Urothelium cell line (cell line): ENCODE results near the gene RAD21L1.
A peak's percentile ranks its signal among the peaks of the same experiment; 100 is the strongest.

Experiments
- DNase-seq: peaks from one replicate; pipeline ENCODE4 v3.0.0; 2011; ENCODE audit warnings: low spot score, mixed read lengths
- FAIRE-seq: peaks from 2 replicates; lab custom pipeline; 2011; peaks lifted over from hg19 to GRCh38; lab: Jason Lieb, UNC

RAD21L1 gene

DNA sequence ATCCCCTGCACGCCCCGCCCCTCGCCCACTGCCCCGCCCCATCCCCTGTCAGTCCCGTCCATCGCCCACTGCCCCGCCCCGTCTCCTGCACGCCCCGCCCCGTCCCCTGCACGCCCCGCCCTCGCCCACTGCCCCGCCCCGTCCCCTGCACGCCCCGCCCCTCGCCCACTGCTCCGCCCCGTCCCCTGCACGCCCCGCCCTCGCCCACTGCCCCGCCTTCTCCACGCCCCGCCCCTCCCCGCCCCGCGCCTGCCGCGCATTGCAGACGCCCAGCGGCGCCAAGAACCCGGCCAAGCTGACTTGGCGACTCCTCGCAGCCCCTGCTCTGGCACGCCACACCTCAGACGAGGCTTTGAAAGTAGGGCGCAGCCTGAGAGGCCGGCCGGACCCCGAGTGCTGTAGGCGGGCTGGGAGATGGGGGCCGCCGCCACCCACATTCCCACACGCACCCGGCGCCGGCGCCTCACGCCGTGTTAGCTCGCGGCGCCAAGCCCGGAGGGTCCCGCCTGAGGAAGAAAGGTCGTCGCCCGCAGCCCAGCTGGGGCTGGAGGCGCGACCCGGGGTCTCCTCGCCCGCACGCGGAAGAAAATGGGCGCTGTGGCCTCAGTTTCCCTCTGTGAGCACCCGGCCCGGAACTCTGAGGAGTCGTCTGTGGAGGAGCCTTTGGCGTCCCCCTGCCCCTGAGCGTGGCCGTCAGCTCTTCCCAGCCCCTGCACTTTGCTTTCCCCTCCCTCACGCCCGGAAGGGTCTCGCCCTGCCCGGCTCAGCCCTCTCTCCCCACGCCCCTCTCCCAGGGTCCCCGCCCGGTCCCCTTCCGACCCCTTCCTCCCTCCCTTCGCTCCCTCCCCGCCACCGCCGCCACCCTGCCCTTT is at the start of gene RAD21L1:
Gene RAD21L1 (plus strand): TSS at position 262 of the 872 bp plus-strand sequence. CDS start 2,410 bp downstream, outside the sequence.
- peak; percentile 96 for DNase-seq
- FAIRE-seq: peak; percentile 30

DNA sequence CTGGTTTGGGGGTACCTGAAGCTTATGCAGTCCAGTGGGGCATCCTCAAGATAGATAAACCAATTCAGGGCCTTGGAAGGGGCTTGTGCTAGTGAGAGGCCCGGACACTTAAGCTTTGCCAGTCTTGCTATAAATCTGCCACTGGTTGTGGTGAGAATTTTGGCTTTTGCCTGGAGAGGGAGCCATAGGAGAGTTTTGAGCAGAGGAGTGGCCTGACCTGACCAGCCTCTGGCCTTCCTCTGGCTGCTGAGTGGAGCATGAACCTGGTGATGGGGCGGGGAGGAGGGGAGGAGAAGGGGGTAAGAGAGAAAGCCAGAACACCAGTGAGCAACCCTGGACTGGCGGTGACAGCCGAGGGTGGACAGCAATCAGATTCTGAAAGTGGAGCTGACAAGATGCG is 48.2 kb upstream of the RAD21L1 start:
- DNase-seq (peak; percentile 15), FAIRE-seq (no peak)

DNA sequence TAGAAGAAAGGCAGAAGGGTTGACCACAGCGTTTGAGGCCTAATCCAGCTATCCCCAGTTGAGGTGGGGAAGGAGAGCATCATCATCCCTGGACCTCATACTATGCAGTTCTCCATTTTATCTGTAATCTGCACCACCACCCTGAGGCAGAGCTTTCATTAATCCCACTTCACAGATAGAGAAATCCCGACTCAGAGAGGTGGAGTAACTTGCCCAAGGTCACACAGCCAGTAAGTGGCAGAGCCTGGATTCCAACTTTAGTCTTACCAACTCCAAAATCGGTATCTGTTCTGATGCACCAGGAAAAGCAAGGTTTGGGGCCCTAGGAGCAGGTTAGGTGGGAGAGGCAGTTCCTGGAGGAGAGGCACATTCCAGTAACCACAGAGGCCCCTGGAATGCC is 47.7 kb upstream of the RAD21L1 start:
- no peak for FAIRE-seq
- no peak for DNase-seq

DNA sequence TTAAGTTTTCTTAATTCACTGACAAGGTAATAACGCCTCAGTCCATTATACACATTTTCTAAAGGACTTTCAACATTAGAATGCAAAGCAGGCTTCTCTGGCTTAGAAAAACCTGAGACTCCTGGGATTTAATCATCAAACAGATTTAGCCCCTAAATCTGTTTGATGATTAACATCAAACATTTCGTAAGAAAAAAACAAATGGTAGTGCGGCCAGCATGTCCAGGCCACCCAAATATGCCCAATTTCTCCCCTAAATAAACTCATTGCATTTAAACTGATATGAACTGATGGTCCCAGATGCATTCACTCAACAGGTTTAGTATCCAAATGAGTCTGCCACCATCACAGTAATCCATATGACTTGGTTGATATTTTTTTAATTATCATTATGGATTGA is 47.2 kb upstream of the RAD21L1 start:
- DNase-seq (no peak), FAIRE-seq (no peak)

DNA sequence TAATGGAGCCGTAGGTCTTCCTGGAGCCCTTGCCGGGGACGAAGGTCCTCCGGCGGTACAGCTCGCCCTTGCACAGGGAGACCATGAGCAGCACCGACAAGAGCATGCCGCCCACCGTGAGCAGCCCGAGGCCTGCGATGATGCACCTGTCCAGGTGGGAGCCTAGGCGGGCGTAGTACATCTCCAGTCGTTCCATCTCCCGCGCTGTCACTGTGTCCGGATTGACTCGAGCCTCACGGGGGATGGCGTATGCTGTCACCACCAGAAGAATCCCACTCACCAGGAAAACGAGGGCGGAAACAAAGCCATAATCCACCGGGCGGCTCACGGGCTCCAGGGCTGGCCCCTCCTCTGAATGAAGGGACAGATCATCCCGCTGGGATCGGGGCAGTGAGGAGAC is 44.9 kb upstream of the RAD21L1 start:
- FAIRE-seq: no peak
- DNase-seq: no peak

DNA sequence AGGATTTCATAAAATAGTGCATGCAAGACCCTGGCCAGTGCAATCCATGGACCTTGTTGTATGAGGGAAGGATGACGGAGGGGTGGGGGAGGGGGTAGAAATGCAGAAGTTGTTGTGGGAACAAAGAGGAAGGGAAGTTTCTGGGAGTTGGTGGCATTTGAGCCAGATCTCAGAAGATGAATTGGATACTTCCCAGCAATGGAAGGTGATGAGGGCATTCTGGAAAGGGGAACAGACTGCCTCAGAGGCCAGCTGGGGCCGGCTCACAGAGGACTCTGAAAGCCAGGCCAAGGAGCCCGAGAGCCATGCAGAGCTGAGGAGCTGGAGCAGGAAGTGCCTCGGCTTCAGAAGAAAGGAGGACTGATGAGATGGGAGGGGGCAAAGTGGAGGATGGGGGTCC is 43.7 kb upstream of the RAD21L1 start:
- no peak for DNase-seq
- FAIRE-seq: no peak

DNA sequence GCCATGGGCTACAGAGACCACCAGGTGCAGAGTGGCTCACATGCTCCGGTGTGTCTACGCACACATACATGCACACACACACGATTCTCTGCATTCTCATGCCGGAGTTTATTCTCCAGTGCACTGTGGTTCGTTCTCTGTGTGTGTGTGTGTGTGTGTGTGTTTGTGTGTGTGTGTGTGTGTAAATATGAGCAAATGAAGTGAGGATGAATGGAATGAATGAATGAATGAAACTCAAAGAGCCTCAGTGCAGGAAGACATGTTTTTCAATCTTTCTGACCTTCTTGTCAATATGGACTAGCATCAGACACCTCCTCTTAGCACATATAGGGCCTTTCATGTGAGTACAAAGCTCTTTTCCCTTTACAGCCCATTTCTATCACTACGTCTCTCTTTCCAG is 42.7 kb upstream of the RAD21L1 start:
- no peak for DNase-seq
- no peak for FAIRE-seq

DNA sequence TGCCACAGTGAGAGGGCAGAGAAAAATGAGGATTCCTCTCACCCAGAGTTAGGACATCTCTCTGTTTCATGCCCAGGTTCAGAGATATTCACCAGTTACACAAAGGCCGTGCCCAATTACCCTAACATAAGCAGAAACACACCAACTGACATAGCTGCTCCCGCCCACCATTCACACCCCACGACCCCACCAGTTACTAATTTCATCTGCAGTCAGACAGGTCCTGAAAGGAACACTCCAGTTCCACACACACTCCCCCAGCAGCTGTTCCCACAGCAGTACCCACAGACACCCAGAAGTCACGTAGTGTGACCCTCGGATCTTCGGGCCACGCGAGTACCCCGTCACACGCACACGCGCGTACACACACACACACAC is 41.6 kb upstream of the RAD21L1 start:
- DNase-seq: no peak
- FAIRE-seq: peak; percentile 69

DNA sequence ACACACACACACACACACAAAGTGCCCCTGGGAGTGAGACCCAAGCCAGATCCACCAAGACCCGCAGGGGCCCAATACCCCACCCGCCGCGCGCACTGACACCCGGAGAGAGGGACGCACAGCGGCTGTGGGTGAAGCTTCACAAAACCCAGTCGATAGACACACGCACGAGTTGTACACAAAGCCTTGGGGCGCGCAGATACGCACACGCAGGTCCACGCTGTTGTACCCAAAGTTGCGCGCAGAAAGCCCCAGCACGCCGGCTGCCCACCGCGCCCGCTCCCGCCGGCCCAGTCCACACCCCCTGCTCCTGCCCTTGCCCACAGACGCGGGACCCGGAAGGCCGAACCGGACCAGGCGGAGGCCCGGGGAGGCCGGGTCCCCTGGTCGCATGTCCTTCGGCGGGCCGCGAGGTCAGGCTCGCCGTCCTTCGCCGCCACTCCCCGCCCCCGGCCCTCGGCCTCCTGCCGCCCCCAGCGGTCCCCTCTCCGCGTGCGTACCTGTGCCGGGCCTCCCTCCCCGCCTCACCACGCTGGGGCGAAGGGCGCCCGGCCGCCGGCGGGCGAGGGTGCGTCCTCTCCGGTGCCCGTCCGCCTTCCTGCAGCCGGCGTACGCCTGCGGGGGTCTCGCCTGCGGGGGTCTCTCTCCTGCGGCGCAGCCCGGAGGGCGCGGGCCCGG is 41.1 kb upstream of the RAD21L1 start, which contains the start of gene TMEM74B:
Gene TMEM74B (minus strand): TSS at position 344 of the 678 bp plus-strand sequence. CDS start 1,180 bp downstream, outside the sequence.
- no peak for FAIRE-seq
- peak; percentile 30 for DNase-seq

DNA sequence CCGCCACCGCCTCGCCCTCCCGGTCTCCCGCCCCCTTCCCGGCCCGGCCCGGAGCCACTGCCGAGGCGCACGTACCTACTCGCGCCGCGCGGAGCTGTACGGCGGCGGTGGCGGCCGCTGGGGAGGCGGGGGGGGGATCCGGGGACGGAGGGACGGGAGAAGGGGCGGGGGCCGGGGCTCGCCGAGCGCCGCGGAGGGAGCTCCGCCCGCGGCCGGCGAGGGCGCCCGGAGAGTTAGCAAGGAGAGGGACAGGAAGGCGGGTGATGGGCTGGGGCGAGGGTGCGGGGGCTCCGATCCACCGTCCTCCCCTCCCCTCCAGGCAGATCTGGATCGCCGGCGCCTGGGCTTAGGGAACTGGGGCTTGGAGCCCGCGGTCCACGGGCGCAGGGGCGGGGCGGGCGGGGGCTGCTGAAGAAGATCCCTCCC is 40.5 kb upstream of the RAD21L1 start:
- no peak for FAIRE-seq
- peak; percentile 64 for DNase-seq

DNA sequence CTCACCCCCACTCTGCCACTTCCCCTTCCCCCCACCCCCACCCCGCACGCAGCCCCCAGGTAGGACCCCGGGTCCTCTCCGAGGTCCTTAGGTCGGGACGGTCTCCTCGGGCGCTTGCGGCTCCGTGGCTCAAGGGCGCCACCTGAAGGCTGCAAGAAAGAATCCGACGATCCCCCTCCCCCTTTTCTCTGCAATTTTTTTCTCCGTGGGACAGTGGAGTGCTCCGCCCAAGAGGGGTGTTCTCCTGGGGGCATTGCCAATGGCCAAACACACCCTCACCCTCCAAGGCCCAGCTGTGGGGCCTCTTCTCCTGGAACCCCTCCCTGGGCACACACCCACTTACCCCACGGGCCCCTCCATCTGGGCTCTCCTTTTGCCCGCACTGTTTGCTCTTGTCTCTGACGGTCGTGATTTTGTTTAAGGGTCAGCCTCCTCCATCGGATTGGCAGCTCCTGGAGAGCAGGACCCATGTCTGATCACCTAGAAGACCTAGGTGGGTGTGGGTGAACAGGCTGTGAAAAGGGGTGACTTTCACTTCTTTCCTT is 40.0 kb upstream of the RAD21L1 start:
- FAIRE-seq (no peak), DNase-seq (peak; percentile 84)

DNA sequence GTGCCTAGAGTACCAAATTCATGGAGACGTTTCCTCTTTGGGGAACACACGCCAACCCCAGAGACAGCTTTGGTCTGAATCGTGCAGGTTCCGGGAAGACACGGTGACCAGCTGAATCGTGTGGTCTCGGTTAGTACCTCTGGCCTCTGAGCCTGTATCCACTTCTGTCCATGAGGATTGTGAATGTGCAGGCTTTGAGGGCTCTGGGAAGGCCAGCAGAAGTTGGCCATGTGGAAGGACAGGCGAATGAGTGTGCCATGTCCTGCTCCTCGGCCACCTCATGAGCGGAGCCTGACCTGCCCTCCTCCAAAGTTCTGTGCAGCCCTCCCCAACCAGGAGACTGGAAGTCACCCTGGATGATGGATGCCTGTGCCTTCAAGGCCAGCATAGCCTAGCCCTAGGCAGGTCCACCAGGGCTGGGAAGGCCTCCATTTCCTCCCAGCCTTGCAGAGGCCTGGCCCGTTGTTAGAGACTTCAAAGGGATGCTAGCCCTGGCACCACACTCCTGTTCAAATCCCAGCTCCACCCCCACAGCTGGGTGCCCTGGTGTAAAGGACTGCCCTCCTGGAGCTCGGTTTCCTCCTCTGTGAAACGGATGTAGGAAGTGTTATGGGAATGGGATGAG is 39.4 kb upstream of the RAD21L1 start:
- DNase-seq (no peak), FAIRE-seq (no peak)

DNA sequence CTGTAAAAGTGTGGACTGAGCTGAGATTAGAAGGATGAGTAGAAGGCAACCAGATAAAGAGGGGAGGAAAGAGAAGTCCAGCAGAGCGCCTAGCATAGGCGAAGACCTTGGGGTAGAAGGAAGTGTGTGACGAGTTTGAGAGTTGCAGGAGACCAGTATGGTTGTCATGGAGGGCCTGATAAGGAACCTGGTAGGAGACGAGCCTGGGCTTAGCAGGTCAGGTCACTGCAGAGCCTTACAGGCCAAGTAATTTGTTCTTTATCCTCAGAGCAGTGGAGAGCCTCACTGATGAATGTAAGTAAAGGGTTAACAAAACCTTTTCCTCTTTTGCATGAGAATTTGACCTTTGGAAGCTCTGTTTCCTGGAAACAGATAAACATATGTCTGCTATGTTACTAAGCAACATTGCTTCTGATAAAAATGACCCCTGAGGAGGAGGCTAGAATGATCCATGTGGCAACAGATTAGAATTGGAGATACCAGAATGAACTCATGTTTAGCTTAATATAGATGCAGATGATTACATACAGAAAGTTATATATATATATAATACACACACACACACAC is 38.2 kb upstream of the RAD21L1 start:
- FAIRE-seq (no peak), DNase-seq (no peak)

DNA sequence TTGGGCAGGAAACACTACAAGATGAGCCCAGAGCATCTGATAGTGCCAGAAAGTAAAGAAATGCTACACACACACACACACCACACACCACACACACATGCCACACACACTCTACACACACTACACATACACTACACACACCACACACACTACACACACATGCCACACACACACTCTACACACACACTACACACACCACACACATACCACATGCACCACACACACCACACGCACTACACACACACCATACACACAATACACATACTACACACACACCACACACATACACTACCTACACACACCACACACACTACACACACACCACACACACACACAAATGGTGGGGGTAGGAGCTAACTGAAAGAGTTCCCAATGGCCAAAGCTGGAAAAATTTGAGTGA is 37.5 kb upstream of the RAD21L1 start:
- DNase-seq (no peak), FAIRE-seq (peak; percentile 98)

DNA sequence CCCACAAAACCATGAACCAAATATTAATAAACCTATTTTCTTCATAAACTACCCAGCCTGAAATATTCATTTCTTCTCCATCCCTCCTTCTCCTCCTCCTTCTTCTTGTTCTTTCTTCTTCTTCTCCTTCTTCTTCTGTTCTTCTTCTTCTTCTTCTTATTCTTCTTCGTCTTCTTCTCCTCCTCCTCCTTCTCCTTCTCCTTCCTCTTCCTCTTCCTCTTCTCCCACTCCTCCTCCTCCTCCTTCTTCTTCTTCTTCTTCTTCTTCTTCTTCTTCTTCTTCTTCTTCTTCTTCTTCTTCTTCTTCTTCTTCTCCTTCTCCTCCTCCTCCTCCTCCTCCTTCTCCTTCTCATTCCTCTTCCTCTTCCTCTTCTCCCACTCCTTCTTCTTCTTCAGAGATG is 36.0 kb upstream of the RAD21L1 start:
- DNase-seq (no peak), FAIRE-seq (no peak)

DNA sequence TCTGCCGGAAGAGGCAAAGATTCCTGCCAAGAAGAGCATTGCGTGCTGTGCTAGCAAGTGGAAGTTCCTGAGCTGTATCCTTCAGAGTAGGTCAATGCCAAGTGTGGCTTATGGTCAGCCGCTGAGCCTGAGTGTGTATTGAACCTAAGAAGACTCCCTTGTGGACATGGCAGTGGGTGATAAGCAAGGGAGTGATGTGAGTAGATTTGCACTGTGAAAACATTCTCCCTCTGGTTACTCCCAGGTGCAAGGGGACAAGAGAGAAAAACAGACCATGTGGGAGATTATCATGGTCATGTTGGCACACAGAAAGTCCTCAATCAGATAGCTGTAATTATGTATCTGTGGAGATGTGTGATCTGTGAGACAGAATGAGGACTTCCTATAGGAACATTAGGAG is 35.0 kb upstream of the RAD21L1 start:
- DNase-seq (no peak), FAIRE-seq (no peak)

DNA sequence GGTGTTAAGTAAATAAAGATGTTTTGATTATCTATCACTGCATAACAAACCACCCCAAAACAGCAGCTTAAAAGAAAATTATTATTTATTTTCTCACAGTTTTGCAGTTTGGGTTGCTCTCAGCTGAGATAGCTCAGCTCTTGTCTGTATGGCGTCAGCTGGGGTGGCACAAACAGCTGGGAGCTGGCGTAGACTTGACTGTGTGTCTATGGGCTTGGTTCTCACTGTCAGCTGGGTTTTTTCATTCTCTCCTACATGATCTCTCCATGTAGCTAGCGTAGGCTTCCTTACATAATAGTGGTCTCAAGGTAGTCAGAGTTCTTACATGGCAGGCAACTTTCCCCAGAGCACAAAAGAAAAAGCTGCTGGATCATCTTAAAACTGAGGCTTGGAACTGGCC is 34.5 kb upstream of the RAD21L1 start:
- FAIRE-seq: no peak

DNA sequence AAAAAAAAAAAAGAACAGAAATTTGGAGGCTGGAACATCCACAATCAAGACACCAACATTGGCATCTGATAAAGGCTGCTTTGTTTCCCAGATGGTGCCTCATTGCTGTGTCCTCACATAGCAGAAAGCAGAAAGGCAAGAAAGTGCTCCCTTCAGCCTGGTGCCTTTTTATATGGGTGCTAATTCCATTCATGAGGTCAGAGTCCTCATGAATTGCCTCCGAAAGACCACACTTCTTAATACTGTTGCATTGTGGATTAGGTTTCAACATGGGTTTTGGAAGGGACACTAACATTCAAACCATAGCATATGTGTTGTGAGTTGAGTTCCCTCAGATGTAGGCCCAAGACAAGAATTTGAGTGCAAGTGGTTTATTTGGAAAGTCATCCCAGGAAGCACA is 30.6 kb upstream of the RAD21L1 start:
- FAIRE-seq: no peak
- no peak for DNase-seq

More for the DNA sequence above, 34.5 kb upstream of the RAD21L1 start:
- no peak for DNase-seq

DNA sequence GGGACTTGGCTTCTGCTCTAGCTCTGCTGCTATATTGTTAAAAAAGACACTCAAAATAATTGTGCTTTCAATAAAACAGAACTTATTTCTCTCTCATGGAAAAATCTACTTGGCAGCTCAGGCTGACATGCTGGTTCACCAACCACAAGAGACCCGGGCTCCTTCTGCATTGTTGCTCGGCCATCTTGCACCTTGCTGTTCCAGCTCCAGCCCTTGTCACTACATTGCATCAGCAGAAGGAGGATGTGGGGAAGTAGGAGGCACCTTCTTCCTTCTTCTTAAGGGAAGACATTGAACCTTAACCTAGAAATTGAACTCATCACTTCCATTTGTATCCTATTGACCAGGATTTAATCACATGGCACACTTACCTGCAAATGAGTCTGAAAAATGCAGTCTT is 29.2 kb upstream of the RAD21L1 start:
- no peak for FAIRE-seq

DNA sequence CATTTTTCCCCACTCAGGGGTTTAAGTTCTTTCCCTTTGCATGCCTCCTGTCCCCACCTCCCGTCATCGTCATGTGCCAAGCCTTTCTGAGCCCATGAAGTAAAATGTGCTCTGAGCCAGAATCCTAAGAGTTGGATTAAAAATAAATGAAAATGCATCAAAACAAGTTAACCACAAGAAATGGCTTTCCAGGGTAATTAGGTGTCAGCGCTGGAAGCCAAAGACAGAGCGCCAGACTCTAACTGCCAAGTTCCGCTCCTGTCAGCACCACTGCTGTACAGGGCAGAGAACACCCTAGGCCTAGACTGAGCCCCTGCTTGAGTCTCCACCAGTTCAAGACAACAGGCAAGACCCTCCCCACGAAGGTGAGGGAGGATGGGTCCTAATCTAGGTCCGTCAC is 28.0 kb upstream of the RAD21L1 start:
- FAIRE-seq (no peak), DNase-seq (no peak)

More for the DNA sequence above, 29.2 kb upstream of the RAD21L1 start:
- no peak for DNase-seq

DNA sequence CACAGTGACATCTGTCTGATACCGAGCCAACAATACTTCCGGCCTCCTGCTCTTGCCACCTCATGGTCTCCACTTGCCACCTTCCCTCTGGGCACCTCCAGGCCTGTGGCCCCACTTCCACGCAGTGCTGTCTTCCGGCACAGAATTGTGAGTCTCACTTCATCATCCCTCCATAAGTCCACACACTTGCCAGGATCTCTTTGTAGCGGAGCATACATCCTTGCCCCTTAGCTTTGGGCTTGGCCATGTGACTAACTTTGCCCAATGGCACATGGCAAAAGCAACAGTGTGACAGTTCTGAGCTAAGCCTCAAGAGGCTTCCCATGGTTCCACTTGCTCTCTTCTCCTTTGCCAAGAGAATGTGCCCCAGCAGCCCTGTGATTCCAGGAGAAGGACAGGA is 27.1 kb upstream of the RAD21L1 start:
- FAIRE-seq: no peak
- DNase-seq: no peak
